GM21390 (cell line): ENCODE measurements around the gene PBX3.

ENCODE experiments used
- ATAC-seq: cut with Tn5 transposase; IDR thresholded peaks from one replicate; pipeline ENCODE4 v1.9.1; 2021; ENCODE audit not compliant: unreplicated experiment

The PBX3 gene

DNA sequence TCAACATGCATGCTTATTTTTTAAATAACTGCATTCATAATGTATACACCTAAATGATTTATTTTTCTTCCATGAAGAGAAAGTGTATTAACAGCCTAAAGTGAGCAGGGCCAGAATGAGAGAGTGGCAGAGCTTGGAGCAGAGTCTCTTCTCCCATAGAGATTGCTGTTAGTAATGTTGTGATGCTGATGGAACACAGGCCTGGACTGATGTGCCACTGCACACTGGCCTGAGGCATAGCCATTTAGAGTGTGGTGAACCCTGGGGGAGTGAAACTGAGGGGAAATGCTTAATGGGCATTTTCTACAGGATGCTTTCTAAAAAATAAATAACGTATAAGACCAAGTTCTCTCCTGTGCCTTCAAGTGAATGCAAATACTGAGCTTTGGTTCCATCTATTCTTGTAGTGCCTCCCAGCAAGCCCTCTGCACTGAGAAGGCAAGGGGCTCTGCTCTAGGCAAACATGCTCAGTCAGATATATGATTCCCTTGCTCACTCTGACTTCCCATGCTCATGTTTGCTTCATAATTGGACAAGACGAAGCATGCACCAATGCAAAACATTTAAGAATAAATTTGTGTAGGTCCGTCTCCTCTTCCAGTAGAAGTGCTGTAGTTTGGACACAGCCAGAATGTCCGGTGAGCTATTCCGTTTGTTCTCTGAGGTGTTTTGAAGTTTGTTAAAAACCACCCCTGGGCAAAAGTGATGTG, 185.7 kb downstream of the PBX3 start:
- no peak for ATAC-seq

DNA sequence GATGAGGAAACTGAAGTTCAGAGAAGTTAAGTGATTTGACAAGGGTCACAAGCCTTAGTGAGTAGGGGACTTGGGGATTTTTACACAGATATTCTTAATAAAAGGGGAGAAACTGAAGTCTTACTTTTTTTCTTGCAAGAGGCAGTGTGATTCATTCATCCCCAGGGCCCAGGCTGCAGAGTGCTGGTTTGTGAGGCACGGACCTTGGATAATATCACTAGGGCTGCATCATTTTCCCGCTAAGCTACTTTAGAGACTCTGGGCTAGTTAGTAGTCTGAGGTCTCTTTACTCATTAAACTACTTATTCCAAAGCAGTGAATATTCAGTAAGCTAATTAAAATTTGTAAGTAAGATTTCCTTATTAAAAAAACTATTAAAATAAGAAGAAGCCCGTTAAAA, 195.0 kb downstream of the PBX3 start:
- ATAC-seq: no peak

DNA sequence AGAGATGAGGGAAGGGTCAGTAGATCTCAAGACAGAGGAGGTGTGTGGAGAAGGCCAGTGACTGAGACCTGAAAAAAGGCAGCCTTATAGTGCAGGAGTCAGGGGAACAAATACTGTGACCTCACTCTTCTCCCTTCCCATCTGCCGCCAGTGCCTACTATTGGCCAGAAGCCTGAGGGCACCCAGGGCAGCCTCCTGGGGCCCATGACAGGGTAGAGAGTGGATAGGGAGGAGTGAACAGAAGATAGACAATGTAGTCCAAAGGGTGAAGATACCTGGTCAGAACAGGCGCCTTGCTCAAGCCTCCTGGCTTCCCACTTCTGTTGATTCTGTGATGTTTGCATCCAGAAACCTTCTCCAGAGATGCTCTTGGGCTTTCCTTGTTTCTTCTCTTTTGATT, 196.7 kb downstream of the PBX3 start:
- ATAC-seq: no peak

DNA sequence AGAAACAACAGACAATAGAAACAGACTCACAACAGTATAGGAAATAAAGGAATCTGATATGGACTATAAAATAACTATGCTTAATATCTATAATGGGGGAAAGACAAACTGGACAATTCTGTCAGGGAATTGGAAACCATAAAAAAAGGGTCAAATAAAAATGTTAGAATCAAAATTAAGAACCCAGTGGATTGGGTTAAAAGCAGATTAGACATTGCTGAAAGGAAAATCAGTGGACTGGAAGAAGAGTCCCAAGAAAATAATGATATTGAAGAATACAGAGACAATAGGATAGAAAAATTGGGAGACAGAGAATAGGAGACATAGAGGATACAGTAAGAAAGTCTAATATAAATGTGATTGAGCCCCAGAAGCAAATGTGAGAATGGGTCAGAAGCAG, 199.2 kb downstream of the PBX3 start:
- ATAC-seq: no peak

DNA sequence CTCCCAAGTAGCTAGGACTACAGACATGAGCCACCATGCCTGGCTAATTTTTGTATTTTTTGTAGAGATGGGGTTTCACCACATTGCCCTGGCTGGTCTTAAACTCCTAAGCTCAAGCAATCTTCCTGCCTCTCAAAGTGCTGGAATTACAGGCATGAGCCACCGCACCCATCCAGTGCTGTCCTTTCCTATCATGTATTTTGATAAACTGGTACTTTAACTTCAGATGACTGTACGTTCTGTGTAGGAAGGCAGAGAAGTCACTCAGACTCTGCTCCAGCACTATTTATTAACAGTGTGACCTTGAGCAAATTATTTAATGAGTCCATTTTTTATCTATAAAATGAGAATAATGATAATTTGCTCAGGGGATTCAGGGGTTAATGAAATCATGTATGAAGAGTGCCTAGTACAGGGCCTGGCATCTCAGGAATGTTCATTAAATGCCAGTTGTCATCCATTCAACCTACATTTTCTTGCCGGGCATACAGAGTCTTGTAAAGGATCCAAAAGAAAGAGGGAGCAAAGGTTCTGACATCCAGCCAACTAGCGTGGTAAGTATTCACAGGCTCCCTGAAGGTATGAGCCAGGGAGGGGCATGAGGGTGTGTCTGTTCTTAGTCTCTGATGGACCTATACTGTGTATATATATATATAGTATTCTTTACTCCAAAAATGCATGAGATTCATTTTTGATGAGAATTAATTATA, 201.9 kb downstream of the PBX3 start:
- ATAC-seq: no peak

DNA sequence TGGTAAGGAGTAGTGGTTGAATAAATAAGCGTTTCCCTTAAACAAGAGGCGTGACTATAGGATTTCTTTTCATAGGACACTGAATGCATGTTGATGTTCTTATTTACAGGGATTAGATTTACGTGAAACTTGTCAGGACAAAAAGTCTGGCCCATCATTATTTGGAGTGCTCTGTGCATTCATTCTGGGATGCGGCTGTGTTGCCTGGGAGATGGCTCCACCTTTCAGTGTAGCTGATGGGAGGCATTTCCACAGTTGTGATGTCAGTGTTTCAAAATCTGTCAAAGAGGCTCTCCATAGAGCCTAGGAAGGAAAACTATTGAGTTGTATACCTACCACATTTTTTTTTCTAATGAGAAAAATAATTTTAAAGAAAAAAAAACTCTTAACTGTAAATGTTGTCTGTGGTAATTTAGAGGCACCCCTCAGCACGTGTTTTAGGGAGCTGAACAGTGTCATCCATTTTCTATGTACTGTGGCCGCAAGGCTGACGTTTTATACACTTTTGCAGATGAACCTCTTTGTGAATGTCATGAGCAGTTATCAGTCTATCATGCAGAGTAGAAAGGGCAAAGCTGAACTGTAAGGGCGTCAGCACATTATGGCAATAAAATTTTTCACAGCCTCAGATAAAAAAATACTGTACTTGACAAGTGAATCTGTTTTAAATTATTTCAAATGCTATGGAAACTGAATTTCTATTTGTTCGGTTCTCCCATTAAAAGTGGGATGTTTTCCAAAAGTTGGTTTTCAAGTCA, 202.7 kb downstream of the PBX3 start:
- ATAC-seq: no peak

DNA sequence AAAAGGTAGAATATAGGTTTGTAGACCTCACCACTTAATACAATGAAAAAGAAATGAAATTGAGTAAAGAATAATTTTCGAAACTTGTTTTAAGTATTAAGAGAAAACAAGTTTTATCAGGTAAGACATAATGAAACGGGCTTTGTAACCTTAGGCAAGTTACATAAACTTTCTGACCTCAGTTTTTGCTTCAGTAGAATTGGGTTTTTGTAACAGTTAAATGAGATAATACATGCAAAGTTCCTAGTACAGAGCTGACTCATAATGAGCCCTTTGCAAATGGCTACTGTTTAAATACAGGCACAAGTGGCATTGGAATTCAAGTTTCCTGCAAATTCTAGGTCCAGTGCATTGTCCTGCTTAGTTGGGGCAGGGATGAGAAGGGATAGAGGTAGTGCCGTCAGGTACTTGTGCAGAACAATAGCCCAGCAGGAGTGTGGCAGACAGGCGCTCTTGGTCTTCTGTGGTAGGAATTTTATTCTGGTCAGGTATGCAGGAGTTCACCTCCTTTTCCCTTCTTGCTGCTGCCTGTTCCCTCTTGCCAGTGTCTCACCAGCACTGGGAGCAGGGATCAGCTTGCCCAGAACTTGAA, 203.8 kb downstream of the PBX3 start:
- no peak for ATAC-seq

DNA sequence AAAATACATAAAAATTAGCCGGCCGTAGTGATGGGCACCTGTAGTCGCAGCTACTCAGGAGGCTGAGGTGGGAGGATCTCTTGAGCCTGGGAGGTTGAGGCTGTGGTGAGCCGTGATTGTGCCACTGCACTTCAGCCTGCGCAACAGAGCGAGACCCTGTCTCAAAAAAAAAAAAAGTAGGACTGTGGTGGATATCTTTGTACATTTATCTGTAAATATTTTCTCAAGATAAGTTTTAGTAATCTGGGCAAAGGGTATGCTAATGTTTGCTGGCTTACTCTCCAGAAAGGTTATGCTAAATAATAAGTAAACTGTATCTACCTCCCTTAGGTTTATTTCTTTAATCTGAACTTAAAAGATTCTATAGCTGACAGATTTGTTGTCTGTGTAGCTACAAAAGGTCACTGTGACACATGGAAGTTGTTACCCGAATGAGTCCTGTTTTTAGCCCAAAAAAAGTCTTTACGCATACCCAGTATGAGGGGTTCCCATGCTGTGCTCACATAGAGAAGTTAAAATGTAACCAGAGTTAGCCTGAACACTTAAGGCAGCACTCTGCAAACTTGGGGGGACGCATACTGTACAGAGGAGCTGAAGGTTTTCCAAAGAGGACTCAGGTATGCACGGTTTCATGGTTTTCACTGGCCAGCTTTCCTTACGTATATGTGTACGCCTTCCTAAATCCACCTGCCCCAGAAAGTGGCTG, 206.3 kb downstream of the PBX3 start:
- ATAC-seq: no peak

DNA sequence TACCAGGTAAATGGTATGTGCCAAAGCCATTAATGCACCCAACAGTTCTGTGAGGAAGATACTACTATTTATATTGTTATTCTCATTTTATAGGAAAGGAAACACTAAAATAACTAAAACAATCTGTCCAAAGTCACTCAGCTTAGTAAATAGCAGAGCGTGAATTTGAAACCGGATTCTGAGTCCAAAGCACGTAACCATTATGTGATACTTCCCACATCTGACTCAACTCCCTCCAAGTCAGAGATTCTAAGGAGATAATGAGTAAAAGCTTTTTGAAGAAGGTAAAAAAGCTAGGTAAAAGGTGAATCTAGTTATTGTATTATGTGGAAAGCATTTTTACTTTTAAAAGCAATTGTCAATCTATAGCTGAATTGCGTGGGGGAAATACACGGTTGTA, 208.9 kb downstream of the PBX3 start:
- ATAC-seq: no peak

DNA sequence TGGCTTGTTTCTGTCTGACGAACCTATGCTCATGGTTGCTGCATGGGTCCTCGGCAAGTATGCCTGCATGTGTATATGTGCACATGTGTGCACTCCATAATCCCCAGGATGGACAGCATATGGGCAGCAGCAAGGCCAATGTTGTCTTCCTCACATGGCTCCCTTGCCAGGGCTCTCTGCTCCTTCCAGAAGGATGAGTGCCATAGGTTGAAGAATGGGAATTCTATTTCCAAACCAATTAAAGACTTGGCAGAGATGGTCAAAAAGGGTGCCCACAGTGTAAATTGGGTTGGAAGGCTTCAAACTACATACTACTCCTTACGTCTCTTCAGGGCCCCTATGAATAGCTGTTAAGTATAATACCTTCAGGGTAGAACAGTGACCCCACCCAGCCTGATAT, 212.1 kb downstream of the PBX3 start:
- ATAC-seq: no peak

DNA sequence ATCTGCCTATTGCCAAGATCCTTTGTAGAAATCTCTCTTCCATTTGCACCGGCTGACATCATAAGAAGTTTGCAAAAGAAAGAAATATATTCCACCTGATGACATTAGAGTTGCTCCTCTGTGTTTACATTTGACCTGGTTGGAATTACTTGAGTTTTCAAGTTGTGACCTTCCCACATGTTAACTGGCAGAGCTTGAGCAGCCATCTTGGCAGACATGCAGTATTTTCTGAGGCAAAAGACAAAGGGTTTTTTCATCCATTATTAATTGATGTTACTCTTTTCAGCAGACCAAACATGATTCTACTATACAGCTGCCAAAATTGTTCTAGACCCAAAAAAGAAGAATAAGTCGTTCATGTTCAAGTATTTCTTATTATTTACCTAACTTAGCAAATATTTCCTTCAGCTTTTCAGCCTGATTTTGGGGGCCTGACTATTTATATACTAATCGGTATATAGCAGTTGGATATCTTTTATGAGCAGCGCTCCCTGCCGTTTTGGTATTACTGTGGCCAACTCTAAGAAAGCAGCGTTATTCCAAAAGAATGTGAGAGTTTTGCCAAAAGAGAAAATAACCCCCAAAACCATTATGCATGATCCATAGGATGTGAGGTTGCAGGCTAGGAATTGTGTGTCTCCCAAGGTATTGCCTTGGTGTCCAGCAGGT, 212.9 kb downstream of the PBX3 start:
- ATAC-seq: no peak

DNA sequence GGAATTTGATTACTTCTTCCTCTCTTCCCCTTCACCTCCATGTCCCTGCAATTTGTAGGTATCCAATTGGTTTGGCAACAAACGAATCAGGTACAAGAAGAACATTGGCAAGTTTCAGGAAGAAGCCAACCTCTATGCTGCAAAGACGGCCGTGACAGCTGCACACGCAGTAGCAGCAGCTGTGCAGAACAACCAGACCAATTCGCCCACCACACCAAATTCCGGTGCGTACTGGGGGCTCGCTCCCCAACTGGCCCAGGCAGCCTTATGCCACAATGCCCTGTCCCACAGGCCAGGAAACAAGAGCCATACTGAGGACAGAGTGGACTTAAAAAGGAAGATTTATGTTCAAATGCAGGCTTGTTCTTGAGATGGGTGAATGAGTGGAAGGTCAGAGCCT, 213.5 kb downstream of the PBX3 start:
- ATAC-seq: no peak

DNA sequence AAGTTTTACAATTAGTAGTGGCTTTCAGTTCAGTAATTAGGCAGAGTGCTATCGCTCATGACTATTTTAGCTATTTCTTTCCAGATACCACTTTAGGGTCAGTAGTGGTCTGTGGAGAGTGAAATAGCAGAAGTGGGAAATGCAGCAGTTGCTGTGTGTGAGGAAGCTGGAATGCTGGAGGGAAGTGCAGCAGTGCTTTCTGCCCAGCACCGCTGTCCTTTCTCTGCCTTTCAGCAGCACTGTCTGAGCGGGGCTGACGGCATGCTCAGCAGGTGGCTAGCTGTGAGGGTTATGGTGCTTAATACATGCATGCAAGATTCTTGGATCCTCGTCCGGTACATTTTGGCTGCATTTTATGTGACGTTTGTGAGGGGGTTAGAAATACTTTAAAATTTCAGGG, 213.9 kb downstream of the PBX3 start:
- ATAC-seq: no peak

DNA sequence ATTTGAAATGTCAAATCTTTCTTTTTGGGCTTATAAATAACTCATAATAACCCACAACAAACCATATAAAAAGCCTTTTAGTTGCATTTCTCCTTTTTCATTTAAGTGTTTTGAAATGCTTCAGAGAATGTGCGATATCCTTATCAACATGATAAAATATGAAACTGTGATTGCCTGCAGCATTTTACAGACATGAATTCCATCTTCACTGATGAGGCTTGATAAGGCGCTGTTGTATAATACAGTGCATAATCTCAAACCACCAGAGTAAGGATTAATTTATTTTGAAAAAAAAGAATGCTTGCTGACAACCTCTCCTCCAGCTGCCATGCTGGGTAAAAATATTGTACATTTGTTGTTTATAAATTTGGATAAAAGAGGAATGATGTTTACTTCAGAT, 216.8 kb downstream of the PBX3 start:
- no peak for ATAC-seq

DNA sequence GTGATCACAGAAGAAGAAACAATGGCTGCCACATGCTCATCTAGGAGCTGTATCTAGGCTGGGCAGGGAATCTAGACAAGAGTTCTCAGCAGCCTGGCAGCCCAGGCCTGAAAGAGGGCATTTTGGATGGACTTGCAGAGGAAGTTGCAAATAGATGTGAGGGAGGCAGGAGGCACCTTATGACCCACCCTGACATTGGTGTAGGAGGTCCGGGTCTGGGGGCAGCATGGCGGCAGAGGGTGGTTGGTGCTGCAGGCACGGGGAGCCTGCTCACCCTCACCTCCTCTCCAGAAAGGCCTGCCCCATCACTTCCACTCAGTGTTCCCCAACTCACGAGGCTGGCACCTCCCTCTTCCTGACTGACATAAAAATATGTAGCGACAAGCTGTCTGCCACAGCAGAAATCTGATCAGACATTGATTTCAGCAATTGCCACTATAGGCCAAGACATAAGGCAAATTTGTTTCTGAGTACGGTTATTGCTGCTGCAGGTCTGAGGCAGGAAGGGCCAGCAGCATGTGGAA, 217.6 kb downstream of the PBX3 start:
- no peak for ATAC-seq

DNA sequence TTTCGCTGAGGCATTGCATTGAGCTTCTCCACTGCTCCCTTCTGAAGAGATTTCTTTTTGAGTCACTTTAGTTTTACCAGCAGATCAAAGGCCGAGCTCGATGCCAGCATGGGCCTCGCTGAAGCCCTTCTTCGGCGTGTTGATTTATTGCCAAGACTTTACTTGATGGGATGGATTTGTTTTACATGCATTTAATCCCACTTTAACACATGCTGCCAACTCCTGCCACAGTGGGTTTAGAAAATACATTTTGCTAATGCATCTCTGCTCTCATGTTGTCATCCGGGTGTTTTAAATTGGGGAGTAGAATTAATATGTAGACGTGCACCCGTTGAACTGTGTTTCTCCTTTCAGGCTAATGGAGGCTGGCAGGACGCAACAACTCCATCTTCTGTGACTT, 218.3 kb downstream of the PBX3 start:
- no peak for ATAC-seq

DNA sequence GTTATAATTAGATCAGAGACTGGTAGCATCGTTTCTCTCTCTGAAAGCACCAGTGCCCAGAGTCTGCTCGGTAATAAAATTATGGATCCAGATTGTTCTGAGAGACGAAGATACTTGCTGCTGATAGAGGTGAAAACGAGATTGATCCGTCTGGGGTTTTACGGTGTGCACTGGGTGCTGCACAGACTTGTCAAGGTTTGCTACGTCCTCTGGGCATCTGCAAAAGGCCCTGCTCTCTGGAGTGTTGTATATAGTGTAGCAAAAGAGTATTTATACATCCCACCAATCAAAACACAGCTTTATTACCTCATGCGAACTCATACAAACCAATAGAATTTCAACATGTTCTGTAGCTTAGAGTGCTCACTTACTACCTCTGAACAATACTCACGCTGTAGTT, 219.3 kb downstream of the PBX3 start:
- ATAC-seq: no peak

DNA sequence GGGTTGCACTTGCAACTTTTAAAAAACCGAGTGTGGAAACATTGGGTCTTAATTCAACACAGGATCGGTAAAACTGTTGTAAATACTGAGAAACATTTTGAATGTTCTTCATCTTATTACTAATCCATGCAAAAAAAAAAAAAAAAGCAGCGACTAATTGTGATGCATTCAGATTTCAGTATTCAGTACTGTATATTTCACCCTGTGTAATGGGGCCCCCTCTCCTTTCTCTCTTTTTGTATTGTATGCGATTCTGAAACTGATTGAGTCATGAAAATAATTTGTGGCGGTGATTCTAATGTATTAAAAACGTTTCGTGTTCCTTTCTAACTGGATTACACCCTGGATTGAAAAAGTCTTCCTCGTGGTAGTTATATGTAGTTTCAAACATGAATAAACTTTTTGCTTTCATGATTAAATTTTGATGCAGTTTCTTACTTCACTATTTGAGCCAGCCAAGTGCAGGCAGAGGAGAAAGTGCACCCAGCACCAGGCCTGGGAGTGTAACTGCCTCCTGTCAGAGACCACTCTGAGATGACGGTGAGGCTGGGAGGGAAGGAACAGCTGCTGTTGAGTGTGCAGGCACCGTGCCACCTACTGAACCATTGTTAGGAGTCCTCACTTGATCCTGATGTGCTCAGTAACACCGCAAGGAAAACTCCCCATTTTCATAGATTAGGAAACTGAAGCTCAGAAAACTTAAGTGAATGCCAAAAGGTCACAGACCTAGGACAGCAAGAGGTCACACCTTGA, 220.0 kb downstream of the PBX3 start:
- ATAC-seq: no peak

DNA sequence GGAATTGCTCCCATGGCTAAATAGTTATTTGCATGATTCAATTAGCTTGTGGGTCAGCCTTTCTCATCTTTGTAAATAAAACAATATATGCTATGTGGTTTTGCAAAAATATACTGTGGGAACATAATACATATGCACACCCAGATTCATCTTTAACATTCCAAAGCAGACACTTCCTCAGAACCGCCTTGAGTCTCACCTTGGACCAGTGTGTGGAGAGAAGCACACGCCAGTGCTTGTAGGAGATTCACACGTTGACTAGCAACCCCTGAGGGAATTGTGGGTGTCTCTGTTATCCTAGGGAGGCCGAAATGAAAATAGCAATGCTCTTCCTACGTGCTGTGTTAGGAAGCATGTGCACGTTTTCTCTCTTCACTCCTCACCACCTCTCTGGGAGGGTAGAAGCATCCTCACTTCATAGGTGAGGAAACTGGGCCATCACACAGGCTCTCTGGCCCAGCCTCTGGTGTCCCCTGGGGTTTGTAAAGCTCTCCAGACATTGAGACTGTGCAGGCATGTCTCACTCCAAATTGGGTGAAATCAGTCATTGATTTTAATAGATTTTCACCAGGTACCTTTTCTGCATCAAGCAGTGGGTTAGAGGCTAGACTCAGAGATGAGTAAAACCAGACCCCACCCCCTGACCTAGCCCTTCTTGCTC, 221.7 kb downstream of the PBX3 start:
- no peak for ATAC-seq
